K562 (cell line): ENCODE results near the gene UBE2G2. TPM values are rescaled to one million over a fixed set of nuclear protein-coding genes. Genes with fewer than 3 reads are reported as not detected.

Experiments
- ATAC-seq: fragments of 200-7000 bp; cut with Tn5 transposase; 3 replicates; pipeline ENCODE4 v1.9.1; 2020; ENCODE audit warnings: moderate library complexity
- BruUV-seq: library from RNA; stranded (reverse); fragments of 400-500 nt; replicated peaks from 2 replicates; lab custom pipeline; 2021; lab: Mats Ljungman, UMichigan
- CTCF ChIA-PET: fragments of 300-600 bp; formaldehyde crosslinking; extraction: SDS; loops from one replicate; lab custom pipeline; 2021; ENCODE audit warnings: low intra/inter-chr PET ratio; lab: Yijun Ruan, JAX
- POLR2A ChIA-PET: fragments of 300-600, 350-650 bp; sonication (Branson Sonifier 250); formaldehyde crosslinking; extraction: SDS; loops from one replicate; lab custom pipeline; 2021; ENCODE audit warnings: antibody characterized with exemption, inconsistent platforms; lab: Yijun Ruan, JAX
- DNase-seq, 4 experiments: peaks; one replicate each; pipeline versions ENCODE4 v3.0.0 to v3.0.0-alpha.2; 2011 to 2018; ENCODE audit warnings: low spot score in 3 of 4, mixed read lengths in 3 of 4; ENCODE audit errors: extremely low read depth in 1 of 4
- FAIRE-seq: peaks from 2 replicates; lab custom pipeline; 2011; peaks lifted over from hg19 to GRCh38; lab: Jason Lieb, UNC
- H2AFZ ChIP-seq: 2 replicates; pipeline ENCODE4 v1.6.0; 2011; ENCODE audit warnings: low read depth, low read length, control low read depth, inconsistent platforms
- H3K27ac ChIP-seq: fragments of 200-600 bp; 3 replicates; pipeline ENCODE4 v1.8.0; 2011; ENCODE audit warnings: low read depth, mild to moderate bottlenecking, control low read depth, inconsistent platforms, low read length, moderate library complexity, mixed read lengths; ENCODE audit errors: extremely low read depth
- H3K27me3 ChIP-seq, 2 experiments: fragments of 300-600 bp in 1 of 2; 2 replicates in 1 of 2; 3 replicates in 1 of 2; pipeline versions ENCODE4 v1.6.0 to v1.8.0; 2011; ENCODE audit warnings: inconsistent platforms in 2 of 2, low read length in 2 of 2, mild to moderate bottlenecking in 1 of 2, mixed read lengths in 1 of 2, moderate library complexity in 1 of 2; ENCODE audit not compliant: control insufficient read depth in 2 of 2, insufficient read depth in 2 of 2
- H3K36me3 ChIP-seq: fragments of 300-600 bp; 3 replicates; pipeline ENCODE4 v1.8.0; 2011; ENCODE audit warnings: mild to moderate bottlenecking, low read length, inconsistent platforms; ENCODE audit not compliant: control insufficient read depth, insufficient read depth
- H3K4me1 ChIP-seq, 2 experiments: fragments of 200-600 bp in 1 of 2; replicated peaks in 1 of 2; 2 replicates in 1 of 2; 3 replicates in 1 of 2; pipeline versions ENCODE4 v1.5.1 to v1.8.0; 2011; ENCODE audit warnings: inconsistent platforms in 2 of 2, low read length in 2 of 2, mild to moderate bottlenecking in 1 of 2, mixed read lengths in 1 of 2, moderate library complexity in 1 of 2; ENCODE audit not compliant: control insufficient read depth in 2 of 2, insufficient read depth in 2 of 2
- H3K4me2 ChIP-seq: 2 replicates; pipeline ENCODE4 v1.6.1; 2011; ENCODE audit warnings: low read length, control low read depth, inconsistent platforms, mixed read lengths; ENCODE audit not compliant: insufficient read depth
- H3K4me3 ChIP-seq: fragments of 200-600 bp; sonication (generic), shearing (Covaris generic); 2 replicates; pipeline ENCODE4 v1.5.1; 2016; ENCODE audit warnings: control low read depth, inconsistent platforms
- H3K79me2 ChIP-seq: fragments of 200-600 bp; 3 replicates; pipeline ENCODE4 v1.8.0; 2011; ENCODE audit warnings: low read length, inconsistent platforms; ENCODE audit not compliant: control insufficient read depth, insufficient read depth
- H3K9ac ChIP-seq, 2 experiments: 2 replicates each; pipeline versions ENCODE4 v1.6.0 to v1.6.1; 2011; ENCODE audit warnings: low read depth in 2 of 2, low read length in 2 of 2, control low read depth in 1 of 2, inconsistent platforms in 1 of 2, mild to moderate bottlenecking in 1 of 2, mixed read lengths in 1 of 2; ENCODE audit not compliant: insufficient read depth in 1 of 2
- H3K9me1 ChIP-seq: one replicate; pipeline ENCODE4 v1.6.0; 2011; ENCODE audit warnings: inconsistent platforms, mild to moderate bottlenecking, low read length, moderate library complexity; ENCODE audit not compliant: control insufficient read depth, insufficient read depth
- H3K9me3 ChIP-seq: replicated peaks from 2 replicates; pipeline ENCODE4 v1.5.1; 2011; ENCODE audit warnings: low read depth, low read length, inconsistent platforms; ENCODE audit not compliant: control insufficient read depth, insufficient read depth
- H4K20me1 ChIP-seq: replicated peaks from 2 replicates; pipeline ENCODE4 v1.6.1; 2011; ENCODE audit warnings: low read length, inconsistent platforms, mixed read lengths; ENCODE audit not compliant: control insufficient read depth, insufficient read depth
- POLR2A ChIP-seq: fragments of 450-650 bp; conservative IDR thresholded peaks from 2 replicates; pipeline ENCODE4 v1.6.1; 2016
- WGBS: fragments of 100-300 bp; shearing (Covaris generic); methylation state at CpG from one replicate; pipeline ENCODE4 v1.1.6; 2016; ENCODE audit warnings: low coverage, mixed read lengths; ENCODE audit not compliant: insufficient coverage; ENCODE audit errors: missing lambda C conversion rate; 5-methylcytosine and 5-hydroxymethylcytosine counted together
- in situ Hi-C: fragments of 300-500 bp; cut with MboI; formaldehyde crosslinking; loops from 4 replicates; pipeline ENCODE4 v1.15.0; 2018; ENCODE audit warnings: inconsistent platforms, mixed read lengths
- intact Hi-C: fragments of 100-400 bp; cut with micrococcal nuclease; formaldehyde crosslinking; loops from 2 replicates; pipeline ENCODE4 v1.14.2; 2022
- polyA plus RNA-seq, 8 experiments: library from polyadenylated mRNA; depleted of rRNA in 4 of 8; stranded (reverse) in 5 of 8; unstranded in 3 of 8; fragments of >200 nt; fragmentation: Nextera tagmentation in 2 of 8; fragmentation: Illumina TruSeq in 1 of 8; extraction: Ambion mirVana in 2 of 8; extraction: Trizol in 1 of 8; gene quantifications; 2 replicates each; pipeline versions ENCODE4 v1.2.1 to v1.2.3, GENCODE V29; 2011 to 2014; ENCODE audit warnings: inconsistent platforms in 1 of 8, missing spikeins in 1 of 8
- total RNA-seq, 7 experiments: library from RNA; depleted of rRNA in 6 of 7; stranded (reverse); fragments of >200 nt in 6 of 7; fragmentation: Illumina TruSeq in 2 of 7; extraction: Trizol in 2 of 7; gene quantifications; 2 replicates each; pipeline versions ENCODE4 v1.2.1 to v1.2.3, GENCODE V29; 2011 to 2021; ENCODE audit warnings: low replicate concordance in 1 of 7
- TF ChIP-seq, protein P1 (sequence below): fragments of 200-800 bp; sonication (Bioruptor generic); IDR thresholded peaks from 2 replicates; pipeline ENCODE4 v1.6.1; 2017; ENCODE audit warnings: missing genetic modification characterization, missing compliant biosample characterization
- TF ChIP-seq, protein P2 (sequence below): IDR thresholded peaks from 2 replicates; pipeline ENCODE4 v1.6.1; 2011; ENCODE audit warnings: borderline replicate concordance, low read depth, mild to moderate bottlenecking, moderate library complexity, low read length; ENCODE audit not compliant: insufficient read depth, poor library complexity, severe bottlenecking
- TF ChIP-seq, protein P3 (sequence below), 3 experiments: IDR thresholded peaks in 2 of 3; conservative IDR thresholded peaks in 1 of 3; 2 replicates each; pipeline ENCODE4 v1.5.1; 2011 to 2012; ENCODE audit warnings: low read length in 3 of 3, mild to moderate bottlenecking in 3 of 3, control low read depth in 2 of 3, improper control_type of control experiment in 1 of 3, inconsistent platforms in 1 of 3, low read depth in 1 of 3, mixed read lengths in 1 of 3, moderate library complexity in 1 of 3; ENCODE audit not compliant: insufficient read depth in 2 of 3

UBE2G2 gene
- total and polyA plus RNA-seq, 9 of the 15 experiments (the other 6 are each of a cell fraction or from before 2014, with no cell fraction given) = 47.5 to 225 (median 140) TPM

DNA sequence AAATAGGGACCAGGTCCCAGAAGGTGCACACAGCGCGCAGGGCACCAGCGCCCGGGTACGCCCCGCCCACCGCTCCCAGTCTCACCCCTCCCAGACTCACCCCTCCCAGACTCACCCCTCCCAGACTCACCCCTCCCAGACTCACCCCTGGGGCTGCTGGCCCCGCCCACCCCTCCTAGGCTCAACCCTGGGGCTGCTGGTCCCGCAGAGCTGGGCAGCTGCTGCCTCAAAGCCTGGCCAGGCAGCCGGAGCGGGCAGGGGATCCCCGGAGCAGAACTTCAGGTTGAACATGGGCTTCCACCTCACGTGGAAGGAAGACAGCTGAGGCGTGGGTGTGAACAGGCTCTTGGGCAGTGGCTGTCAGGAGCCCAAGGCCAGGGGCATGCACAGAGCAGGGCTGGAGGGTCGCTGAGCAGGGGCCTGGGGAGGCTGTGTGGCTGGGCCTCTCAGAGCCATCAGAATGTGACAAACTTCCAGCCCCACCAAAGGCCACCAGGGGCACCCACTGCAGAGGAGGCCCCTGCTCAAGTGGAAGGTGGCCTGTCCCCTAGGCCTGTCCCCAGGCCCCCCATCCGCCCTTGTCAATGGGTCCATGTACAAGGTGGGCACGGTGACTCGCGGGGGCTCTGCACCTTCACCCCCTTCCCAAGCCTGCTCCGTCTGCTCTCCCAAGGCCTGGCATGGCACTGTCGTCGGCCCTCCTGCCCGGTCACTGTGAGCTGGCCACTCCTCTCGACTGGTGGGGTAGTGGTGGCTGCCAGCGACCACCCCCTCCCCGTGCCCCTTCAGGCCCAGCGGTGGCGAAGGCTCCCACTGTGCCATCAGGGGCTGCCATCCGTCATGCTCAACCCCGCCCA is 36.6 kb upstream of the UBE2G2 start:
- no peak overlapping the region for H3K27ac ChIP-seq
- TF ChIP-seq POLR2A = no peak
- TF ChIP-seq, protein P1, sequence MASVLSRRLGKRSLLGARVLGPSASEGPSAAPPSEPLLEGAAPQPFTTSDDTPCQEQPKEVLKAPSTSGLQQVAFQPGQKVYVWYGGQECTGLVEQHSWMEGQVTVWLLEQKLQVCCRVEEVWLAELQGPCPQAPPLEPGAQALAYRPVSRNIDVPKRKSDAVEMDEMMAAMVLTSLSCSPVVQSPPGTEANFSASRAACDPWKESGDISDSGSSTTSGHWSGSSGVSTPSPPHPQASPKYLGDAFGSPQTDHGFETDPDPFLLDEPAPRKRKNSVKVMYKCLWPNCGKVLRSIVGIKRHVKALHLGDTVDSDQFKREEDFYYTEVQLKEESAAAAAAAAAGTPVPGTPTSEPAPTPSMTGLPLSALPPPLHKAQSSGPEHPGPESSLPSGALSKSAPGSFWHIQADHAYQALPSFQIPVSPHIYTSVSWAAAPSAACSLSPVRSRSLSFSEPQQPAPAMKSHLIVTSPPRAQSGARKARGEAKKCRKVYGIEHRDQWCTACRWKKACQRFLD = no peak
- TF ChIP-seq, protein P2, sequence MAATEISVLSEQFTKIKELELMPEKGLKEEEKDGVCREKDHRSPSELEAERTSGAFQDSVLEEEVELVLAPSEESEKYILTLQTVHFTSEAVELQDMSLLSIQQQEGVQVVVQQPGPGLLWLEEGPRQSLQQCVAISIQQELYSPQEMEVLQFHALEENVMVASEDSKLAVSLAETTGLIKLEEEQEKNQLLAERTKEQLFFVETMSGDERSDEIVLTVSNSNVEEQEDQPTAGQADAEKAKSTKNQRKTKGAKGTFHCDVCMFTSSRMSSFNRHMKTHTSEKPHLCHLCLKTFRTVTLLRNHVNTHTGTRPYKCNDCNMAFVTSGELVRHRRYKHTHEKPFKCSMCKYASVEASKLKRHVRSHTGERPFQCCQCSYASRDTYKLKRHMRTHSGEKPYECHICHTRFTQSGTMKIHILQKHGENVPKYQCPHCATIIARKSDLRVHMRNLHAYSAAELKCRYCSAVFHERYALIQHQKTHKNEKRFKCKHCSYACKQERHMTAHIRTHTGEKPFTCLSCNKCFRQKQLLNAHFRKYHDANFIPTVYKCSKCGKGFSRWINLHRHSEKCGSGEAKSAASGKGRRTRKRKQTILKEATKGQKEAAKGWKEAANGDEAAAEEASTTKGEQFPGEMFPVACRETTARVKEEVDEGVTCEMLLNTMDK = peak; percentile 37
- TF ChIP-seq, protein P3, sequence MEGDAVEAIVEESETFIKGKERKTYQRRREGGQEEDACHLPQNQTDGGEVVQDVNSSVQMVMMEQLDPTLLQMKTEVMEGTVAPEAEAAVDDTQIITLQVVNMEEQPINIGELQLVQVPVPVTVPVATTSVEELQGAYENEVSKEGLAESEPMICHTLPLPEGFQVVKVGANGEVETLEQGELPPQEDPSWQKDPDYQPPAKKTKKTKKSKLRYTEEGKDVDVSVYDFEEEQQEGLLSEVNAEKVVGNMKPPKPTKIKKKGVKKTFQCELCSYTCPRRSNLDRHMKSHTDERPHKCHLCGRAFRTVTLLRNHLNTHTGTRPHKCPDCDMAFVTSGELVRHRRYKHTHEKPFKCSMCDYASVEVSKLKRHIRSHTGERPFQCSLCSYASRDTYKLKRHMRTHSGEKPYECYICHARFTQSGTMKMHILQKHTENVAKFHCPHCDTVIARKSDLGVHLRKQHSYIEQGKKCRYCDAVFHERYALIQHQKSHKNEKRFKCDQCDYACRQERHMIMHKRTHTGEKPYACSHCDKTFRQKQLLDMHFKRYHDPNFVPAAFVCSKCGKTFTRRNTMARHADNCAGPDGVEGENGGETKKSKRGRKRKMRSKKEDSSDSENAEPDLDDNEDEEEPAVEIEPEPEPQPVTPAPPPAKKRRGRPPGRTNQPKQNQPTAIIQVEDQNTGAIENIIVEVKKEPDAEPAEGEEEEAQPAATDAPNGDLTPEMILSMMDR (IDR thresholded peaks at IDR 0.05 in 2 of 3, conservative IDR thresholded peaks at IDR 0.05 in 1 of 3; ENCODE audit: insufficient read depth in 2 of 3, low read depth in 1 of 3, low read length in 3 of 3) = peak in 2 of 3 experiments; percentile 10 to 20; a peak in 1 of 6 replicates
- POLR2A ChIA-PET = interaction anchor here (1.0 kb wide), 1 partner anchor 28 kb away, joined by 3 read pairs; no protein-coding TSS in a partner anchor
- peaks cover 14 to 36% of the 10 kb centered on the region in 2 experiments; a peak in 4 of 5 replicates for H3K27me3 ChIP-seq
- peaks cover 21 to 52% of the 10 kb centered on the region in 2 experiments for H3K4me1 ChIP-seq
- CTCF ChIA-PET = no interaction called here
- peak overlapping the region in 1 of 2 experiments; percentile 1; a peak in 1 of 4 replicates for H3K9ac ChIP-seq
- H3K4me2 ChIP-seq = no peak overlapping the region
- no TSS peak for BruUV-seq
- no peaks in the 10 kb centered on the region for H3K79me2 ChIP-seq
- no peak overlapping the region for H2AFZ ChIP-seq
- intact Hi-C loops (loop anchor here (10.0 kb wide), 1 partner anchor 793 kb away; no protein-coding TSS in a partner anchor), in situ Hi-C loops (no loop called here)
- H3K9me1 ChIP-seq = no peaks in the 10 kb centered on the region
- no peaks in the 10 kb centered on the region for H3K9me3 ChIP-seq
- H4K20me1 ChIP-seq = peaks cover 5% of the 10 kb centered on the region; the same call in 1 of the 2 replicates
- ATAC-seq = peak; percentile 16; the same call in 2 of the 3 replicates
- peak in 3 of 4 experiments; percentile 52 to 72 (median 71) for DNase-seq
- WGBS = 62% methylated on average over 19 of the region's 30 CpGs
- H3K4me3 ChIP-seq = no peak overlapping the region
- H3K36me3 ChIP-seq = no peaks in the 10 kb centered on the region
- FAIRE-seq = no peak
